Superior temporal gyrus (tissue), 1 donor: ENCODE results near the gene EMC8.
"Not testable (repeated sequence)": the region's sequence is repeated elsewhere in the genome, so short reads cannot be mapped to it uniquely, and the experiment has no call there.

Source experiments
- DNase-seq: peaks from one replicate; pipeline ENCODE4 v3.0.0-alpha.2; 2016; ENCODE audit errors: extremely low spot score

Gene EMC8

DNA sequence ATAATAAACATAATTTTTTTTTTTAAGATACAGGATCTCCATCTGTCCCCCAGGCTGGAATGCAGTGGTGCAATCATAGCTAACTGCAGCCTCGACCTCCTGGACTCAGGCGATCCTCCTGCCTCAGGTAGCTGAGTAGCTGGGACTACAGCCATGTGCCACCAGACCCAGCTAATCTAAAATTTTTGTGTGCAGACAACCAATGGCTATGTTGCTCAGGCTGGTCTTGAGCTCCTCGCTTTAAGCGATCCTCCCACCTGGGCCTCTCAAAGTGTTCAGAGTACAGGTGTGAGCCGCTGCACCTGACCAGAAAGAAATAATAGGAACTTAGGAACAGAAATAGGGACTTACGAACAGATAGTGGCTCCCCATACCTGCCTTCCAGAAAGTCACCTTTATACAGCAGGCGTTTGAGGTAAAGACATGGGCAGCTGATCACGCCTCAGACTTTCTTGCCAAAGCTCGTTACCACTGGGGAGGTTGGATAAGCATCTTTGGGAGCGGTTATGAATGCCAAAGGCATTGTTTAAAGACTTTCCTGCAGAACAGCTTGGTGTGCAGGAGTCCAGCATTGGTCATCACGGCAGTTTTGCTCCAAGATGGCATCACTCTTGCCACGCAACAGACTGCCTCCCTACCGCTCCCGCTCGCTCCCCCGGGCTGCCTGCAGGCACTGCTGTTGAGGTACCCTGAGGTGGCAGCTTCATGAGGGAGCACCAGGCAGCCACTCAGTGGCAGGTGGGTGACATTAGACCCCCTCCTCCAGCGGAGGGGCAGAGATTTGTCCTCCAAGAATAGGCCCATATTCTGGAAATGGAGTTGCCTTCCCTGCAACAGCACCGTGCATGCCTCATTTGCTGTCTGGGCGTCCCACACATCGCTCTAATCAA is 13.7 kb upstream of the EMC8 start:
- DNase-seq: no peak

GRCh38 chr16:85812031-85812807 is 12.9 kb upstream of the EMC8 start:
- DNase-seq: no peak

DNA sequence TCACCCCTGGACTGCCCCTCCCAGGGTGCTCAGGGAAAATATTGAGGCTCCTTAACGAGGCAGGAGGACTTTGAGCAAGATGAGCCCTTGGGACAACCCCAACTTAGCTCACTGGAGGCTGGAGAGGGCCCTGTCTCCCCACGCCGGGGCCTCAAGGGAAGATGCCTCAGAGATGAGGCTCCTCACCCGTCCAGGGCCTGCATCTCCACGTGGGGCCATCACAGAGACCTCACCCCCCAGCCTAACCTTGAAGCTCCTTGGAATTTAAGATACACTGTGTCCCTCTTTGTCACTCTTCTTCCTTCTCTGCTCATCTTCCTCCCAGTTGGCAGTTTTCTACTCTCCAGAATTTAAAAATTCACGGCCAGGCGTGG is 11.4 kb upstream of the EMC8 start:
- no peak for DNase-seq

- DNase-seq: no peak
These were observed 10.9 kb upstream of the EMC8 start for GRCh38 chr16:85810097-85810741.

DNA sequence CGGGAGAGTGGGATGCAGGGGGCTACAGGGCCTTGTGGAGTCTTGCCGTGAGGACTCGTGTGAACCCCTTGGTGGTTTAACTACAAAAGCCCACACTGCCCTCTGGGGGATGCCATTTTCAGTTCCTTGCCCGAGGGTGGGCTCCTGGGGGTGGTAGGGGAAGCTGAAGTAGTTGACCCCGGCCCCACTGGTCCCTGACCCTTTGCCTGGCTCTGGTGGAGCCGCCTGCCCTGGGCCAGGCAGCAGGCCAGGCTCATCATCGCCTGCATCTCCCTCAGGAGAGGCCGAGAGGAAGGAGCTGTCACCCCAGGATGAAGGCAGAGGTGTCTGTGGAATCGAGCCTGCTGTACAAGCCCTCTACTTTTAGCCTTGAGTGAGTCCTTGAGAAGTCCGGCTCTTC is 10.3 kb upstream of the EMC8 start:
- DNase-seq: no peak

DNA sequence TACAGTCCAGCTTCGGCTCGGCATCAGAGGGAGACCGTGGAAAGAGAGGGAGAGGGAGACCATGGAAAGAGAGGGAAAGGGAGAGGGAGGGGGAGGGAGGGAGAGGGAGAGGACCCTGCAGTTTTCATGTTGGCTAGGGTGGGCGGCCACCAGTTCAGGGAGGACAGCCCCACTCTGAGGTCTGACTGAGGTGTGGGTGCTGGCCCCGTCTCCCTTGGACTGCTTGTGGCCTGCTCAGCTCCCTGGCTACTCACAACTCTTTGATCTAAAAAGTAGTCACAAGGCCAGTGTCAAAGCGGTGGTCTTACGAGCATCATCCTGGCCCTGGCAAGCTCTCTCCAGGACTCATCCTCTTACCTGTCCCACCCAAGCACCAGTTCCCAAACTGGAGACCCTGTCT is 9.6 kb upstream of the EMC8 start:
- no peak for DNase-seq

- DNase-seq: not testable (repeated sequence)
These were observed 8.8 kb upstream of the EMC8 start for GRCh38 chr16:85808104-85808503.

- DNase-seq: not testable (repeated sequence)
These were observed 8.0 kb upstream of the EMC8 start for GRCh38 chr16:85807340-85807739.

GRCh38 chr16:85806539-85806938 is 7.2 kb upstream of the EMC8 start:
- DNase-seq: no peak

GRCh38 chr16:85805442-85806045 is 6.2 kb upstream of the EMC8 start:
- DNase-seq: no peak

GRCh38 chr16:85803570-85803969 is 4.2 kb upstream of the EMC8 start:
- DNase-seq: no peak

DNA sequence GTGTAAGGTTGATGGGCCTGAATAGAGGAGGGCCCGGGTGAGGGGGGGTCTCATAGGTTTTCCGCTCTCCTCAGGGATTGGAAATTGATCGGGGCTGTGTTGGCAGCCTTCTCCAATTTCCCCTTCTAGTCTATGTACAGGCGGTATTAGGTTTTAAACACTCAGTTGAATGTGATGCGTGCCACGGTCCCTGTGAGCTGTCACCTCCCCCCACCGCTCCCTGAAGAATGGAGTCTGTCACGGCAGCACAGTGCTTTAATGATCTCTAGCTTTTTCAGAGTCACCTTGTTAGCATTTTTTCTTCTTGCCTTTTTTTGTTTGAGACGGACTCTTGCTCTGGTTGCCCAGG is 951 bp upstream of the EMC8 start:
- no peak for DNase-seq

GRCh38 chr16:85798901-85799496 is 345 bp downstream of the EMC8 start:
- DNase-seq: no peak

- no peak for DNase-seq
These were observed 1.0 kb downstream of the EMC8 start for GRCh38 chr16:85798283-85798776.

DNA sequence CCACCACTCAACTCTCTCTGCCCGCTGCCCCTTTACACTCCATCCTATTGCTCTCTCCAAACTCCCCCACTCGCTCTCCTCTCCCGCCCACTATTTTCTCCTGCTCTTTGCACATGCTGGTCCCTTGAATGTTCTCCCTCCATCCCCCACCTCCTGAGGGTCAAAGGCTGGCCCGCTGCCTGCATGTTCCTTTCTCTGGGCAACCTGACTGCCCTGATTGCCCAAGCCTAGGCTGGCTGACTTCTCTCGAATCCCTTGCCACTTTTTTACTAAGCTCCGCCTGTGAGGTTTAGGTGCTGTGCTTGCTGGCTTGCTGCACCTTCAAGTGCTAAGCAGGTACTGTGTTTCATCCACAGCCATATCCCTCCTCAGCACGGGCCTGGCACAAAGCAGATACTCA is 2.7 kb downstream of the EMC8 start:
- DNase-seq: no peak

- no peak for DNase-seq
These were observed 3.2 kb downstream of the EMC8 start for GRCh38 chr16:85796152-85796551.

DNA sequence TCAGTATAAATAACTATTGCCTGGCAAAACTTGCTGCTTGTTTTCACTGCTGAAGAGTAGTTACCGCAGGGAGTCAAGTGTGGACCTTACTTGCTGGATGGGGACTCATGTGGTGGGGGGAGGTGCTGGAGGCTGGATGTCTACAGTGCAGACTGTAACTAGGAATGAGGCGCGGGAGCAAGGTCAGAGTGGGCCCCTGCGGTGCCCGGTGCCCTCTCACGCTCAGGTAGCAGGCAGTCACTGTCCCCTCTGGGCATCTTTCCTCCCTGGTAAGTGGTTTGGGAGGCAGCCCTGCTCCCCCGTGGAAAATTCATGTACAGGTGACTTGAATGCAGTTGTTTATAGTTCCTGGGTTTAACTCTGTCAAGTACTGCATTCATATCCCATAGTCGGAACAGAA is 4.6 kb downstream of the EMC8 start:
- no peak for DNase-seq

DNA sequence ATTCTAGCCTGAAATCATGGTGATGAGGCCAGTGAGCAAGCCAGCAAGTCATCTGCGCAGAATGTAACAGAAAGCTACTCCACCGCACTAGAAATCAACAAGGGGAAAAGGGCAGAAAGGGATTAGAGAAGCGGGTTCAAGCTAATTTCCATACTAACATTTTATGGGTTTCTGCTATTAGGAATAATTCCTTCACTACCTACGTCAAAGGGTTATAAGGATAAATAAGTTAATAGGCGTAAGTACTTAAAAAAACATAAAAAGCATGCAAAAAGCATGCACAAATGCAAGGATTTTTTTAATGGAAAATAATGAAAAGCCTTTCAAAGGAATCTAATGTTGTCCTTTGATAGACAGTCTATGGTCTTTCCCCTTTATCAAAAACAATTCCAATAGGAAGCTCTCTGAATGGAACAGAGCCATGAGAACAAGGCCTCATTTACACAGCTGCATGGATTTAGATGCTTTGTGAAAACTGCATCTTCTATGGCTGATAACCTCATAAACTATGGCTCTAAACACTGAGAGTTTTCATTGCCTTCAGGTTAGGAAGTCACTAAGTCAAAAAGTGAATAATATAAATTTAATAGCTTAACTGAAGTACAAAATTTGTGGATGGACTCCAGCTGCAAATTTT is 5.6 kb downstream of the EMC8 start:
- DNase-seq: no peak

DNA sequence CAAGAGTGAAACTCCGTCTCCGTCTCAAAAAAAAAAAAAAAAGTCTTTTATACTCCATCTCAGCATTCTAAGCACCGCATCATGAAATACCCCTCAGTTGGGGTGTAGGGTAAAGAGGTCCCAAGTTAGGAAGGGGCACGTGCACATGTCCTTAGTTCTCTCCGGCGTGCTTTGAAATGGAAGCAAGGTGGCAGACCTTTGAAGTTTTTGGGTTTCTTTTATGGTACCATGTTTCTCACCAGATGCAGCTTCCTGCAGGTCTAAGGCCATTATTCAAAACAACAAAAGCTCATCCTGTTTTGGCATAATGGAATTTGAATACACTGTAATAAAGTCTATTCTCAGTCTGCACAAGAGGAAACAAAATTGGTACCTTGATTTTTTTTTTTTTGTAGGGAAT is 9.6 kb downstream of the EMC8 start:
- DNase-seq: no peak

DNA sequence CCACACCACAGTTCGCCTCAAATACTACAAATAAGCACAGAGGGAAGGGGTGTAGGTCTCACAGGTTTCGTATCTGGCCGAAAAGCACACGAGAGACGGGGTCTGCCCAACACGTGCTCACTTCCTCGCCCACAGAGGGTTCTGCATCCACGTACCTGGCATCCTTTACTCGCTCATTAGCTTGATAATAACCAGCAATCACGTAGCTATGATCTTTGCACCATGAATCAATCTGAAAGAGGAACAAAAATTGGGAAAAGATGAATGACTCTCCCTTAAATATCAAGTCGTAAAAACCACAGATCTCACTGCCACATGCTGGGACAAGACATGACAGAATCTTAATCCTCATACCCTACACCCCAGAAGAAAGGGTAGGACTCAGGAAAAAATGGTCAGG is 10.5 kb downstream of the EMC8 start:
- no peak for DNase-seq

GRCh38 chr16:85785927-85786326 is 13.4 kb downstream of the EMC8 start:
- DNase-seq: no peak
